ENCODE results near the gene CD84.
"Not testable (repeated sequence)": the region's sequence is repeated elsewhere in the genome, so short reads cannot be mapped to it uniquely, and the experiment has no call there.

CD84 gene

GRCh38 chr1:160560806-160561205 is 18.5 kb downstream of the CD84 start:
- no peak overlapping the region for H3K4me3 ChIP-seq (replicated peaks; ENCODE audit: low read depth, low read length)
- TF ChIP-seq CTCF (IDR thresholded peaks at IDR 0.05; ENCODE audit: low read length, missing control alignments) = no peak
- no peak for DNase-seq (ENCODE audit: low read depth)

- no peak for DNase-seq (ENCODE audit: low read depth)
- H3K4me3 ChIP-seq (replicated peaks; ENCODE audit: low read depth, low read length) = no peak overlapping the region
- no peak for TF ChIP-seq CTCF (IDR thresholded peaks at IDR 0.05; ENCODE audit: low read length, missing control alignments)
These were observed 19.1 kb downstream of the CD84 start for GRCh38 chr1:160560045-160560705.

GRCh38 chr1:160559437-160559836 is 19.9 kb downstream of the CD84 start:
- H3K4me3 ChIP-seq (replicated peaks; ENCODE audit: low read depth, low read length); DNase-seq (ENCODE audit: low read depth): not testable (repeated sequence)

- DNase-seq (ENCODE audit: low read depth) = no peak
- no peak overlapping the region for H3K4me3 ChIP-seq (replicated peaks; ENCODE audit: low read depth, low read length)
- TF ChIP-seq CTCF (IDR thresholded peaks at IDR 0.05; ENCODE audit: low read length, missing control alignments) = no peak
These were observed 20.5 kb downstream of the CD84 start for GRCh38 chr1:160558660-160559380.

GRCh38 chr1:160553778-160554177 is 25.5 kb downstream of the CD84 start:
- no peak overlapping the region for H3K4me3 ChIP-seq (replicated peaks; ENCODE audit: low read depth, low read length)
- DNase-seq (ENCODE audit: low read depth) = no peak
- no peak for TF ChIP-seq CTCF (IDR thresholded peaks at IDR 0.05; ENCODE audit: low read length, missing control alignments)

GRCh38 chr1:160552425-160552824 is 26.9 kb downstream of the CD84 start:
- H3K4me3 ChIP-seq (replicated peaks; ENCODE audit: low read depth, low read length) = no peak overlapping the region
- no peak for DNase-seq (ENCODE audit: low read depth)
- TF ChIP-seq CTCF (IDR thresholded peaks at IDR 0.05; ENCODE audit: low read length, missing control alignments) = no peak

GRCh38 chr1:160550572-160551034 is 28.7 kb downstream of the CD84 start:
- H3K4me3 ChIP-seq (replicated peaks; ENCODE audit: low read depth, low read length) = no peak overlapping the region
- no peak for DNase-seq (ENCODE audit: low read depth)
- TF ChIP-seq CTCF (IDR thresholded peaks at IDR 0.05; ENCODE audit: low read length, missing control alignments) = no peak
